ENCODE results near the gene MRPS15. TPM values are rescaled to one million over a fixed set of nuclear protein-coding genes. Genes with fewer than 3 reads are reported as not detected.

MRPS15 gene
- total RNA-seq, 1 experiment from 2014 or later: 98.7 TPM

DNA sequence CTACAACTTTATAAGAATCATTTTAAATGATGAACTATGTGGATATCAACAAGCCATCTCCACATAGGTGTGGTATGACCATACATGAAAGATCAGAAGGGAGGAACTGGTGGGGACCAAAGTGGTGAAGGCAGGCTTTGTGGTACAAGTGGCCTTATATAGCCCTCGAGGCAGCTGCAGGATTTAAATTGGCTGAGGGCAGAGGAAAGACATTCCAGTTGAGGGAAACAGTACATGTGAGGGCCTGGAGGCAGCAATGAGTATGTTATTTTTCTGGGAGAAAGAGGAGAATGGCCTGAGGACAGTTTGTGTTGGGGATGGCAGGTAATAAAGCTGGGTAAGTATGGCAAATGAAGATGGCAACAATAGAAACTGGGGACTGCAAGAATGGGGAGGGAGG, 31.1 kb downstream of the MRPS15 start:
- Histone ChIP-seq H3K9ac (ENCODE audit: low read length) (no peak overlapping the region), H3K4me3 (replicated peaks in 1 of 2; ENCODE audit: low read depth in 1 of 2, low read length in 2 of 2) (no peak overlapping the region), H3K79me2 (ENCODE audit: insufficient read depth, low read length) (no peaks in the 10 kb centered on the region), H3K4me2 (ENCODE audit: low read length) (no peak overlapping the region), H3K4me1 (ENCODE audit: control insufficient read depth in 1 of 2, insufficient read depth in 2 of 2, low read length in 2 of 2) (peaks cover 16 to 21% of the 10 kb centered on the region in 2 experiments), H4K20me1 (ENCODE audit: insufficient read depth) (no peaks in the 10 kb centered on the region), H3K27me3 (ENCODE audit: insufficient read depth, low read length) (no peaks in the 10 kb centered on the region), H3K27ac (ENCODE audit: low read depth, low read length) (no peak overlapping the region), H3K9me2 (ENCODE audit: insufficient read depth) (no peaks in the 10 kb centered on the region), H3K36me3 (ENCODE audit: control insufficient read depth in 1 of 2, insufficient read depth in 2 of 2, low read length in 2 of 2) (no peaks in the 10 kb centered on the region), H2AFZ (ENCODE audit: low read depth, low read length, poor library complexity, severe bottlenecking) (no peak overlapping the region), H3K9me3 (ENCODE audit: control insufficient read depth in 1 of 2, insufficient read depth in 1 of 2, low read depth in 1 of 2, low read length in 2 of 2) (no peaks in the 10 kb centered on the region)
- intact Hi-C loops (cut with micrococcal nuclease): no loop called here
- CTCF ChIA-PET: no interaction called here
- DNase-seq (ENCODE audit: low read depth, low spot score) (no peak), ATAC-seq (no peak)
- RAD21 ChIA-PET (ENCODE audit: low non-redundant PET in 1 of 2, low total read pairs in 2 of 2, uncharacterized antibody in 2 of 2, unreplicated experiment in 2 of 2): no interaction called here
- BruUV-seq (replicated peaks): no TSS peak
- TF ChIP-seq CEBPB (IDR thresholded peaks at IDR 0.05; ENCODE audit: low read depth) (no peak), CBX3 (IDR thresholded peaks at IDR 0.05; ENCODE audit: low read depth) (no peak), FOSL1 (IDR thresholded peaks at IDR 0.05; ENCODE audit: low read depth) (no peak), ELF1 (IDR thresholded peaks at IDR 0.05; ENCODE audit: borderline replicate concordance, low read depth) (no peak), ATF3 (IDR thresholded peaks at IDR 0.05) (no peak), EGR1 (IDR thresholded peaks at IDR 0.05; ENCODE audit: low read depth) (no peak), EZH2 (IDR thresholded peaks at IDR 0.05) (no peak), SP1 (IDR thresholded peaks at IDR 0.05; ENCODE audit: low read depth) (no peak), ZFX (IDR thresholded peaks at IDR 0.05) (no peak), EZH2phosphoT487 (IDR thresholded peaks at IDR 0.05; ENCODE audit: borderline replicate concordance) (no peak), SRF (IDR thresholded peaks at IDR 0.05; ENCODE audit: low read depth) (no peak)
- TF ChIP-seq, protein P1, sequence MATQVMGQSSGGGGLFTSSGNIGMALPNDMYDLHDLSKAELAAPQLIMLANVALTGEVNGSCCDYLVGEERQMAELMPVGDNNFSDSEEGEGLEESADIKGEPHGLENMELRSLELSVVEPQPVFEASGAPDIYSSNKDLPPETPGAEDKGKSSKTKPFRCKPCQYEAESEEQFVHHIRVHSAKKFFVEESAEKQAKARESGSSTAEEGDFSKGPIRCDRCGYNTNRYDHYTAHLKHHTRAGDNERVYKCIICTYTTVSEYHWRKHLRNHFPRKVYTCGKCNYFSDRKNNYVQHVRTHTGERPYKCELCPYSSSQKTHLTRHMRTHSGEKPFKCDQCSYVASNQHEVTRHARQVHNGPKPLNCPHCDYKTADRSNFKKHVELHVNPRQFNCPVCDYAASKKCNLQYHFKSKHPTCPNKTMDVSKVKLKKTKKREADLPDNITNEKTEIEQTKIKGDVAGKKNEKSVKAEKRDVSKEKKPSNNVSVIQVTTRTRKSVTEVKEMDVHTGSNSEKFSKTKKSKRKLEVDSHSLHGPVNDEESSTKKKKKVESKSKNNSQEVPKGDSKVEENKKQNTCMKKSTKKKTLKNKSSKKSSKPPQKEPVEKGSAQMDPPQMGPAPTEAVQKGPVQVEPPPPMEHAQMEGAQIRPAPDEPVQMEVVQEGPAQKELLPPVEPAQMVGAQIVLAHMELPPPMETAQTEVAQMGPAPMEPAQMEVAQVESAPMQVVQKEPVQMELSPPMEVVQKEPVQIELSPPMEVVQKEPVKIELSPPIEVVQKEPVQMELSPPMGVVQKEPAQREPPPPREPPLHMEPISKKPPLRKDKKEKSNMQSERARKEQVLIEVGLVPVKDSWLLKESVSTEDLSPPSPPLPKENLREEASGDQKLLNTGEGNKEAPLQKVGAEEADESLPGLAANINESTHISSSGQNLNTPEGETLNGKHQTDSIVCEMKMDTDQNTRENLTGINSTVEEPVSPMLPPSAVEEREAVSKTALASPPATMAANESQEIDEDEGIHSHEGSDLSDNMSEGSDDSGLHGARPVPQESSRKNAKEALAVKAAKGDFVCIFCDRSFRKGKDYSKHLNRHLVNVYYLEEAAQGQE (IDR thresholded peaks at IDR 0.05; ENCODE audit: low read depth): no peak
- POLR2A ChIA-PET: no interaction called here

Measured in HCT116 (cell line).